HEK293 (cell line): ENCODE measurements around the gene SLIT1.

Source experiments
- CTCF ChIP-seq: fragments of 450-650 bp; formaldehyde crosslinking; IDR thresholded peaks from 2 replicates; pipeline ENCODE4 v1.5.1; 2016; ENCODE audit warnings: missing biosample characterization, missing genetic modification characterization
- KLF16 ChIP-seq: fragments of 450-650 bp; formaldehyde crosslinking; IDR thresholded peaks from 2 replicates; pipeline ENCODE4 v1.5.1; 2017; ENCODE audit warnings: missing biosample characterization, missing genetic modification characterization
- PRDM4 ChIP-seq: fragments of 450-650 bp; formaldehyde crosslinking; IDR thresholded peaks from 2 replicates; pipeline ENCODE4 v1.5.1; 2017; ENCODE audit warnings: missing biosample characterization, missing genetic modification characterization
- ZNF121 ChIP-seq: fragments of 450-650 bp; formaldehyde crosslinking; IDR thresholded peaks from 2 replicates; pipeline ENCODE4 v1.5.1; 2016; ENCODE audit warnings: missing biosample characterization, missing genetic modification characterization
- ZNF274 ChIP-seq, 2 experiments: fragments of 200-500 bp in 1 of 2; fragments of 450-650 bp in 1 of 2; sonication (Bioruptor generic) in 1 of 2; formaldehyde crosslinking in 1 of 2; IDR thresholded peaks; 2 replicates each; pipeline versions ENCODE4 v1.5.1 to v1.6.1; 2014 to 2016; ENCODE audit warnings: borderline replicate concordance in 1 of 2, inconsistent platforms in 1 of 2, low read length in 1 of 2, missing biosample characterization in 1 of 2, missing genetic modification characterization in 1 of 2
- ZNF366 ChIP-seq: fragments of 450-650 bp; formaldehyde crosslinking; conservative IDR thresholded peaks from 2 replicates; pipeline ENCODE4 v1.5.1; 2016; ENCODE audit warnings: missing biosample characterization, missing genetic modification characterization
- ZNF629 ChIP-seq: fragments of 450-650 bp; formaldehyde crosslinking; IDR thresholded peaks from 2 replicates; pipeline ENCODE4 v1.5.1; 2017; ENCODE audit warnings: missing biosample characterization, missing genetic modification characterization
- ZNF660 ChIP-seq: fragments of 450-650 bp; IDR thresholded peaks from 2 replicates; pipeline ENCODE4 v1.5.1; 2018; ENCODE audit warnings: missing biosample characterization, mild to moderate bottlenecking, missing genetic modification characterization
- ZNF704 ChIP-seq: fragments of 450-650 bp; formaldehyde crosslinking; IDR thresholded peaks from 2 replicates; pipeline ENCODE4 v1.5.1; 2016; ENCODE audit warnings: missing biosample characterization, missing genetic modification characterization
- ZNF707 ChIP-seq: fragments of 450-650 bp; formaldehyde crosslinking; IDR thresholded peaks from 2 replicates; pipeline ENCODE4 v1.5.1; 2016; ENCODE audit warnings: missing biosample characterization, missing genetic modification characterization
- ZNF777 ChIP-seq: fragments of 450-650 bp; formaldehyde crosslinking; IDR thresholded peaks from 2 replicates; pipeline ENCODE4 v1.5.1; 2017; ENCODE audit warnings: missing biosample characterization, missing genetic modification characterization, borderline replicate concordance
- ZNF830 ChIP-seq: fragments of 450-650 bp; IDR thresholded peaks from 2 replicates; pipeline ENCODE4 v1.5.0; 2018; ENCODE audit warnings: missing biosample characterization, missing genetic modification characterization, low read depth, mild to moderate bottlenecking, moderate library complexity

- TF ChIP-seq CTCF, result no peak
- no peak for TF ChIP-seq ZNF121 (tag by site-specific recombination)
- no peak for TF ChIP-seq ZNF629 (tag by site-specific recombination)
- TF ChIP-seq ZNF777 (tag by site-specific recombination), result no peak
- no peak for TF ChIP-seq KLF16
- no peak for TF ChIP-seq ZNF274 (IDR thresholded peaks at IDR 0.05; ENCODE audit: low read length)
- TF ChIP-seq ZNF274 (tag by site-specific recombination; IDR thresholded peaks at IDR 0.05; ENCODE audit: borderline replicate concordance), result no peak
- TF ChIP-seq ZNF704 (tag by site-specific recombination), result no peak
- no peak for TF ChIP-seq ZNF707
- TF ChIP-seq ZNF830 (tag by site-specific recombination), result no peak
- TF ChIP-seq ZNF366 (tag by site-specific recombination), result no peak
- no peak for TF ChIP-seq PRDM4
- no peak for TF ChIP-seq ZNF660 (tag by site-specific recombination)
Measured at GRCh38 chr10:97003151-97003803, 182.5 kb downstream of the SLIT1 start.
